HG02943 (cell line): ENCODE results near the gene AP4S1.
"Not testable (repeated sequence)": the region's sequence is repeated elsewhere in the genome, so short reads cannot be mapped to it uniquely, and the experiment has no call there.

Experiments
- ATAC-seq: cut with Tn5 transposase; IDR thresholded peaks from one replicate; pipeline ENCODE4 v1.9.1; 2021; ENCODE audit warnings: mild to moderate bottlenecking, low read depth, moderate library complexity; ENCODE audit not compliant: unreplicated experiment

The AP4S1 gene

GRCh38 chr14:31038521-31039166 is 13.2 kb downstream of the AP4S1 start:
- no peak for ATAC-seq

- no peak for ATAC-seq
Observed at GRCh38 chr14:31042300-31042699, 16.9 kb downstream of the AP4S1 start.

- not testable (repeated sequence) for ATAC-seq
Observed at GRCh38 chr14:31042893-31043292, 17.4 kb downstream of the AP4S1 start.

- no peak for ATAC-seq
Observed at GRCh38 chr14:31043379-31043778, 17.9 kb downstream of the AP4S1 start.

GRCh38 chr14:31045501-31046080 is 20.1 kb downstream of the AP4S1 start:
- no peak for ATAC-seq

- ATAC-seq, result no peak
Observed at GRCh38 chr14:31047503-31047902, 22.1 kb downstream of the AP4S1 start.

- ATAC-seq, result no peak
Observed at GRCh38 chr14:31051023-31051422, 25.6 kb downstream of the AP4S1 start.

GRCh38 chr14:31051511-31051910 is 26.1 kb downstream of the AP4S1 start:
- no peak for ATAC-seq

- ATAC-seq, result not testable (repeated sequence)
Observed at GRCh38 chr14:31052905-31053586, 27.6 kb downstream of the AP4S1 start.

GRCh38 chr14:31057035-31057434 is 31.6 kb downstream of the AP4S1 start:
- no peak for ATAC-seq

GRCh38 chr14:31057701-31058364 is 32.4 kb downstream of the AP4S1 start:
- ATAC-seq, result no peak

- no peak for ATAC-seq
Observed at GRCh38 chr14:31059152-31059924, 33.9 kb downstream of the AP4S1 start.

GRCh38 chr14:31060253-31060875 is 34.9 kb downstream of the AP4S1 start:
- ATAC-seq, result no peak

- not testable (repeated sequence) for ATAC-seq
Observed at GRCh38 chr14:31062908-31063307, 37.5 kb downstream of the AP4S1 start.

GRCh38 chr14:31068235-31068634 is 42.8 kb downstream of the AP4S1 start:
- ATAC-seq, result no peak

- no peak for ATAC-seq
Observed at GRCh38 chr14:31069343-31069742, 43.9 kb downstream of the AP4S1 start.

- ATAC-seq, result no peak
Observed at GRCh38 chr14:31070431-31070830, 45.0 kb downstream of the AP4S1 start.

- ATAC-seq, result no peak
Observed at GRCh38 chr14:31071151-31071550, 45.7 kb downstream of the AP4S1 start.

- no peak for ATAC-seq
Observed at GRCh38 chr14:31075144-31075543, 49.7 kb downstream of the AP4S1 start.

- no peak for ATAC-seq
Observed at GRCh38 chr14:31078766-31079165, 53.3 kb downstream of the AP4S1 start.
